GM12875 (cell line): Measurements from ENCODE around the gene CTDP1.

Experiments
- H3K4me3 ChIP-seq: one replicate; pipeline ENCODE4 v1.5.1; 2011; ENCODE audit warnings: low read depth, low read length, control low read depth
- CTCF ChIP-seq: IDR thresholded peaks from 2 replicates; pipeline ENCODE4 v1.5.1; 2011; ENCODE audit warnings: low read depth, mild to moderate bottlenecking, control low read depth, inconsistent platforms, low read length, moderate library complexity, borderline replicate concordance; ENCODE audit not compliant: insufficient read depth

CTDP1 gene

DNA sequence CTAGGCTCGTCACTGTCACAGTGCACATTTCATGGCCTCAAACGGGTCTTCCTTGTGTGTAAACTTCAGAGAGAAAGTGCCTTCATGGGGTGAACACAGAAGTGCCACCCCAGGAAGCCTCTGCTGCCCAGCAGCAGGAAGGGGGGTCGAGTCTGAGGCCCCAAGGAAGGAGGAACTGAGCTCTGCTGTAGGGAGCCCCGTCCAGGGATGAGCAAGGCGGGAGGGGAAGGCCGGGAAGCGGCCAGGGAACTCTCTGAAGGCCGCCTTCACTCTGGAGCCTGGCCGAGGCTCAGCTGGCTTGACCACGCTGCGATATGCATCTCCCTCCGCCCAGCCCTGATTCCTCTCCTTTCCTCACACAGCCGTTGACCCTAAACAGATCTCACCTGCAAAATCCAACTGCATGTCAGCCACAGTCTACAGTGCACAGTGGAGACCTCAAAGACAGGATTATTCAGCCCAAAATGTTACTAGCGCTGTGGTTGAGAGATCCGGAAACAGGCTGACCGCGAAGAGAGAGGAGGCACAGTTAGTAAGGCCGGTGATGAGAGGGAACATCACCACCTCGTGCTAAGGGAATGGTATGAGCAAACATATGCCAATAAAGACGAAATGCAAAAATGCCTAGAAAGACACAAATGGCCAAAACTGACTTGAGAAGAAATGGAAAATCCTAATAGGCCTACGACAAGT, 34.2 kb upstream of the CTDP1 start:
- no peak for TF ChIP-seq CTCF
- H3K4me3 ChIP-seq: no peak overlapping the region

GRCh38 chr18:79647307-79647706, 32.3 kb upstream of the CTDP1 start:
- no peak overlapping the region for H3K4me3 ChIP-seq
- TF ChIP-seq CTCF: no peak

DNA sequence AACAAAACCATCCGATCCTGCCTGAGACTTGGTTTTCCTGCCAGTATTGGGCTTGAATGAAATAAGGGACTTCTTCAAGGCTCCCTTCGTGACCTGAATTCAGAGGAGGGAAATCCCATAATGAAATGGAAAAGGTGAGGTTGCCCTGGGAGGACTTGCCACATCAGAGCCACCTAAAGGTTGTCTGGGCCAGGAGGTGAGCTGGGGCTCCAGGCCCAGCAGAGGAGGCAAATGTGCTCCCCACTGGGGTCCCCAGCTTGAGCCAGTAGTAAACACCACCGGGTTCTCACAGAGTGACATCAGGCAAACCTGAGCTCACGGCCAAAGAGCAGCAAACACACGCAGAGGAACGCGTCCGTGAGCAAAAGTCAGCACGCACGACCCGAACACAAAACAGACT, 28.6 kb upstream of the CTDP1 start:
- no peak for TF ChIP-seq CTCF
- H3K4me3 ChIP-seq: no peak overlapping the region

DNA sequence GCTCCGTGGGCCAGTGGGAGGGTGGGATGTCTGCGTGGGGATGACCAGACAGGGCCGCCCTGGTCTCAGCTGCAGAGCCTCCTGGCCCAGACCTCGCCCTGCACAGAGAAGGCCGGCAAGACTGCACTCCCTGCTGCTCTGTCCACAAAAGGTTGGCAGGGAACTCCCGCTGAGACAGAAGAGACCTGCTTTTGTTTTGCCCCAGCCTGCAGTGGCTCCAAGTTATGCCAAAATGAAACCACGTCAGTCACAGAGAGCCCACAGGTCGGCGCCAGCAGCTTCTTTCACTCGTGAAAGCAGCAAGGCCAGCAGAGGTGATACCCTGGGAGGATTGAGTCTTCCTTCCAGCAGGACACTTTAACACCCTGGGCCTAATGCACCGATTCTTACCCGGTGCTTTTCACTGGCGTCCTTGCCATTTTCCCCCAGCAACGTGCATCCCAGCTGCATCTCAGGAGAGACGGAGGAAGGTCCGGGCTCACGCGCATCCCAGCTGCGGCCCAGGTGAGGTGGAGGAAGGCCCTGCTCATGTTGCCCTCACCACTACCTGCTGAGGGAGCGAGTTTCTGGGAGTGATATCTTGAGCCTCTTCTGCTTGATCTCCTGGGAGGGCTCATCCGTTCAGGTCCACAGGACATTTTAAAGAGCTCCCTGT, 22.1 kb upstream of the CTDP1 start:
- TF ChIP-seq CTCF: no peak
- no peak overlapping the region for H3K4me3 ChIP-seq

- H3K4me3 ChIP-seq: no peak overlapping the region
- no peak for TF ChIP-seq CTCF
Observed at GRCh38 chr18:79658366-79658765, 21.2 kb upstream of the CTDP1 start.

GRCh38 chr18:79659733-79660132, 19.9 kb upstream of the CTDP1 start:
- TF ChIP-seq CTCF: no peak
- no peak overlapping the region for H3K4me3 ChIP-seq

- TF ChIP-seq CTCF: no peak
- no peak overlapping the region for H3K4me3 ChIP-seq
Observed at GRCh38 chr18:79662034-79662433, 17.6 kb upstream of the CTDP1 start.
